GM10248 (cell line): ENCODE data around the gene PUS7.

Experiments
- CTCF ChIA-PET: fragments of 300-600 bp; sonication (Branson Sonifier 250); formaldehyde crosslinking; extraction: SDS; loops from one replicate; lab custom pipeline; 2021; ENCODE audit warnings: antibody characterized with exemption; lab: Yijun Ruan, JAX
- POLR2A ChIA-PET: fragments of 350-650 bp; sonication (Branson Sonifier 250); formaldehyde crosslinking; extraction: SDS; loops from one replicate; lab custom pipeline; 2020; ENCODE audit warnings: antibody characterized with exemption; lab: Yijun Ruan, JAX
- DNase-seq: peaks from one replicate; pipeline ENCODE4 v3.0.0; 2012; ENCODE audit errors: extremely low spot score
- CTCF ChIP-seq: IDR thresholded peaks from 2 replicates; pipeline ENCODE4 v1.5.1; 2012; ENCODE audit warnings: mild to moderate bottlenecking, low read depth; ENCODE audit errors: extremely low read depth, missing control alignments, control extremely low read depth

Gene PUS7

DNA sequence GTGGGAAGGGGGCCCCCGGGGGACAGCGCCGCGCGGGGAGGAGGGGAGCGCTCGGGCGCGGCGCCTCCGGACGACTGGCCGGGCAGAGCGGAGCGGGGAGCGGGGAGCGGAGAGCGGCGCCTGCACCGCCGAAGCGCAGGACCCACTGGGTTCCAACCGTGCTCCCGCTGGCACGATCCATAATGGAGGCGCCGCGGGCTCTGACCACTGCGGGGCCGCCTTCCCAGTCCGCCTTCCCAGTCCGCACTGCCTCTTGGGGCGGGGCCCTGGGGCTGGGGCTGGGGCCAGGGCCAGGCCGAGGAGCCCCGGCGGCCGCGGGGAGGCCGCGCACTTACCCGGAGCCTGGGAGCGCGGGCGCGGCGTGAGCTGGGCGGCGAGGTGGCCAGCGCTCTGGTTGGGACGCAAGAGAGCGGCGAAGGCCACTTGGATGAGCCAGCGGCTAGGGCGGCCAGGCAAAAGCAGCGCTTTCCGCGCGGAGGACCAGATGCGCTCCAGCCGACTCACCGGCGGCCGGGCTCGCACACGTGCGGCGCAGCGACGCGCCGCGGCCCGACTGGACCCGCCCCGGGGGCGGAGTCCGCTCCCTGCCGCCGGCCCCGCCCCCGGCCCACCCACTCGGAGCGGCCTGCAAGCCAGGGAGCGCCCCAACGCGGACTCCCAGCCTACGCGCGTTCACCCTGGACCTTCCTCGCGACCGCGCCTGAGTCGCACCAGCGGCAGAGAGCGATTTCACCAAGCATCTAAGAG is at the start of gene PUS7:
Gene PUS7, minus strand, starts transcription at position 555 of the 747 bp plus-strand sequence. CDS start 13,759 bp downstream, outside the sequence.
- POLR2A ChIA-PET, result no interaction called here
- no peak for TF ChIP-seq CTCF
- DNase-seq, result peak; percentile 96
- CTCF ChIA-PET, result interaction anchor here (1.6 kb wide), 1 partner anchor 10 kb away, joined by 4 read pairs; the partner anchor contains the start of gene RINT1

GRCh38 chr7:105567821-105568220 is 45.8 kb upstream of the PUS7 start:
- DNase-seq, result no peak
- CTCF ChIA-PET, result interaction anchor here (1.0 to 1.9 kb wide), 3 partner anchors 12 to 36 kb away, joined by 3 to 6 read pairs (median 4); partner anchors contain the start of genes EFCAB10 and RINT1
- POLR2A ChIA-PET, result no interaction called here
- no peak for TF ChIP-seq CTCF

GRCh38 chr7:105567024-105567423 is 45.0 kb upstream of the PUS7 start:
- DNase-seq, result no peak
- ChIA-PET CTCF (interaction anchor here (1.0 to 1.5 kb wide), 4 partner anchors 9 to 90 kb away, joined by 4 to 6 read pairs (median 5); partner anchors contain the start of gene RINT1), POLR2A (no interaction called here)
- no peak for TF ChIP-seq CTCF

DNA sequence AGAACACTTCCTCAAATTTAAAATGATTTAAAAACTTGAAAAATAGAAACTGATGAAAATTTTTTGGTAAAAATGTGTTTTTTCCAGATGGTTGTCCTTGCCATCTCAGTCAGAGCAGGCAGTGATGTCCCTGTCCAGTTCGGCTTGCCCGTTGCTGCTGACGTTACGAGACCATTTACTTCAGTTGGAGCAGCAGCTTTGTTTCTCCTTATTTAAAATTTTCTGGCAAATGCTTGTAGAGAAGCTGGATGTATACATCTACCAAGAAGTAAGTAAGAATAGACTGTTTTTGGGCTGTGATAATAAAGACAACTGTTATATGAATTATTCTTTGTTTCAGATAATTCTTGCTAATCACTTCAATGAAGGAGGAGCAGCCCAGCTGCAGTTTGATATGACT is 43.1 kb upstream of the PUS7 start:
- ChIA-PET POLR2A (no interaction called here), CTCF (interaction anchor here (1.1 to 1.3 kb wide), 2 partner anchors 19 to 33 kb away, joined by 3 to 4 read pairs; partner anchors contain the start of gene RINT1)
- TF ChIP-seq CTCF, result no peak
- no peak for DNase-seq

GRCh38 chr7:105559926-105560325 is 37.9 kb upstream of the PUS7 start:
- ChIA-PET CTCF (interaction anchor here (1.0 kb wide), 1 partner anchor 11 kb away, joined by 3 read pairs; no protein-coding TSS in a partner anchor), POLR2A (no interaction called here)
- no peak for TF ChIP-seq CTCF
- no peak for DNase-seq

- no peak for DNase-seq
- ChIA-PET POLR2A (no interaction called here), CTCF (interaction anchor here (0.8 to 1.0 kb wide), 2 partner anchors 13 to 17 kb away, joined by 3 read pairs; no protein-coding TSS in a partner anchor)
- no peak for TF ChIP-seq CTCF
Observed at GRCh38 chr7:105538339-105538738, 16.3 kb upstream of the PUS7 start.
